ENCODE data around the gene PRRT3.

PRRT3 gene

DNA sequence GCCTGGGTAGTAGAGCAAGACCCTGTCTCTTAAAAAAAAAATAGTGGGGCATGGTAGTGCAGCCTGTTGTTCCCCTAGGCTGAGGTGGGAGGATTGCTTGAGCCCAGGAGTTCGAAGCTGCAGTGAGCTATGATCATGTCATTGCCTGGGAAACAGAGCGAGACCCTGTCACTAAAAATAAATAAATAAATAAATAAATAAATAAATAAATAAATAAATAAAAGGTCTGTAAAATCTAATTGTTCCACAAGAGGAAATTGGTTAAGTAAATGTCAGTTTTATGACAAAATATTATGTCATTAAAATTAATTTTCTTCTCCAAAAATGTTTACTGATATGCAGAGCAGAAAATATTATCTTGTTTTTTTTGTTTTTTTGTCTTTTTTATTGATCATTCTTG lies 13.2 kb downstream of the PRRT3 start:
- Histone ChIP-seq H3K9me3 (ENCODE audit: insufficient read depth, low read length) (no peaks in the 10 kb centered on the region), H3K27me3 (ENCODE audit: low read depth, low read length) (no peaks in the 10 kb centered on the region), H3K36me3 (replicated peaks; ENCODE audit: low read depth, low read length) (peaks cover 4% of the 10 kb centered on the region), H3K4me2 (ENCODE audit: low read length) (no peak overlapping the region), H3K79me2 (ENCODE audit: low read length) (peaks cover 11% of the 10 kb centered on the region), H2AFZ (ENCODE audit: low read depth, low read length) (no peak overlapping the region), H4K20me1 (ENCODE audit: insufficient read depth, low read length) (no peaks in the 10 kb centered on the region), H3K4me1 (ENCODE audit: low read length) (peaks cover 10% of the 10 kb centered on the region), H3K4me3 (ENCODE audit: low read length) (no peak overlapping the region), H3K27ac (ENCODE audit: low read length) (no peak overlapping the region), H3K9ac (ENCODE audit: low read length) (no peak overlapping the region)
- no peak for TF ChIP-seq EZH2phosphoT487 (IDR thresholded peaks at IDR 0.05; ENCODE audit: low read depth)
- TF ChIP-seq, protein P1, sequence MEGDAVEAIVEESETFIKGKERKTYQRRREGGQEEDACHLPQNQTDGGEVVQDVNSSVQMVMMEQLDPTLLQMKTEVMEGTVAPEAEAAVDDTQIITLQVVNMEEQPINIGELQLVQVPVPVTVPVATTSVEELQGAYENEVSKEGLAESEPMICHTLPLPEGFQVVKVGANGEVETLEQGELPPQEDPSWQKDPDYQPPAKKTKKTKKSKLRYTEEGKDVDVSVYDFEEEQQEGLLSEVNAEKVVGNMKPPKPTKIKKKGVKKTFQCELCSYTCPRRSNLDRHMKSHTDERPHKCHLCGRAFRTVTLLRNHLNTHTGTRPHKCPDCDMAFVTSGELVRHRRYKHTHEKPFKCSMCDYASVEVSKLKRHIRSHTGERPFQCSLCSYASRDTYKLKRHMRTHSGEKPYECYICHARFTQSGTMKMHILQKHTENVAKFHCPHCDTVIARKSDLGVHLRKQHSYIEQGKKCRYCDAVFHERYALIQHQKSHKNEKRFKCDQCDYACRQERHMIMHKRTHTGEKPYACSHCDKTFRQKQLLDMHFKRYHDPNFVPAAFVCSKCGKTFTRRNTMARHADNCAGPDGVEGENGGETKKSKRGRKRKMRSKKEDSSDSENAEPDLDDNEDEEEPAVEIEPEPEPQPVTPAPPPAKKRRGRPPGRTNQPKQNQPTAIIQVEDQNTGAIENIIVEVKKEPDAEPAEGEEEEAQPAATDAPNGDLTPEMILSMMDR (IDR thresholded peaks at IDR 0.05; ENCODE audit: low read depth, low read length) = no peak

DNA sequence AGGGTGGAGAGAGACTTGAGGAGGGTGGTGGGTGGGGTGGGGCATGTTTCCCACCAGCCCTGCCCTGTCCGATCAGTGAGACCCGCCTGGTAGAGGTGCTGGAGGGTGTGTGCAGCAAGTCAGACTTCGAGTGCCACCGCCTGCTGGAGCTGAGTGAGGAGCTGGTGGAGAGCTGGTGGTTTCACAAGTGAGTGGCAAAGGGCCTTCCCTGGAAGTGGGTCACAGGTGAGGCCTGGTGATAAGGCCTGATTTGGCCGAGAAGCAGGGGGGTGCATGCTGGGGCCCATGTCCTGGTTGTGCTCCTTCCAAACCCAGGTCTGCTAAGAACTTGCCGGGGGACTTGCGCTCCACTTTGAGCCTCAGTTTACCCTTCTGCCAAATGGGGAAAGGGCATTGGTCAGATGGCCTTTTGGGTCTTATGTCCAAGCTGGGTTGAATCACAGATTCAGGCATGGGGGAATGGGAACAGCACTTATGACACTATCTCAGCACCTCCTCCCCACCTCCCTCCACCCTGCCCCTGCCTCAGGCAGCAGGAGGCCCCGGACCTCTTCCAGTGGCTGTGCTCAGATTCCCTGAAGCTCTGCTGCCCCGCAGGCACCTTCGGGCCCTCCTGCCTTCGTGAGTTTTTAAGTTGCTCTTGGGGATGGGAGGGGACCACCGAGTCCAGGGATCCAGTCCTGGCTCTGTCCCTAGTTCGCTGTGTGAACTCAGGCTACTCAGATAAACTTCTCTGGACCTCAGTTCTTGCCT lies 14.5 kb downstream of the PRRT3 start:
- no peak overlapping the region for H3K27ac ChIP-seq (ENCODE audit: low read length)
- H3K9ac ChIP-seq (ENCODE audit: low read length) = no peak overlapping the region
- H3K79me2 ChIP-seq (ENCODE audit: low read length) = peaks cover 11% of the 10 kb centered on the region
- peaks cover 10% of the 10 kb centered on the region for H3K4me1 ChIP-seq (ENCODE audit: low read length)
- no peak overlapping the region for H3K4me2 ChIP-seq (ENCODE audit: low read length)
- H3K27me3 ChIP-seq (ENCODE audit: low read depth, low read length) = no peaks in the 10 kb centered on the region
- H4K20me1 ChIP-seq (ENCODE audit: insufficient read depth, low read length) = no peaks in the 10 kb centered on the region
- no peak for TF ChIP-seq EZH2phosphoT487 (IDR thresholded peaks at IDR 0.05; ENCODE audit: low read depth)
- TF ChIP-seq, protein P1 (IDR thresholded peaks at IDR 0.05; ENCODE audit: low read depth, low read length) = no peak
- H3K4me3 ChIP-seq (ENCODE audit: low read length) = no peak overlapping the region
- H3K36me3 ChIP-seq (replicated peaks; ENCODE audit: low read depth, low read length) = peaks cover 4% of the 10 kb centered on the region
- no peak overlapping the region for H2AFZ ChIP-seq (ENCODE audit: low read depth, low read length)
- H3K9me3 ChIP-seq (ENCODE audit: insufficient read depth, low read length) = no peaks in the 10 kb centered on the region

DNA sequence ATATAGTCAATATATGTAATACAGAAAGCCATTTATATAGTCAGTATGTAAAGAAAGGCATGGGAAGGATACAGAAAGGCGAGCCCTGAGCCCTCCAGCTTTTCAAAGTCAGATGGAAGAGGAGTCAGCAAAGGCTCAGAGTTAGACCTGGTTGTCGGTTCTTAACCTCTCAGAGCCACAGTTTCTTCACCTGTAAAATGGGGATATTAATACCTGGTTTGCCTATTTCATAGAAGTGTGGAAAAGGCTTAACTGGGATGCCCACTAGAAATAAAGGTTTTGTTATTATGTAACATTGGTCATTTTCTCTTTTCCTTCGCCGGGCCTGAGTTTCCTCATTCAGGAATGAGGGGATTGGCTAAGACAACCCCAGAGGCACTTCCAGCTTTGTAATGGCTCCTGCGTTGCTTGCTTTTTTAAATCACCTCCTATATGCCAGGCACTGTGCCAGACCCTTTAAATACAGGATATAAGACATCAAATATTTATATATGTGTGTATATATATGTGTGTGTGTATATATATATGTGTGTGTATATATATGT lies 16.2 kb downstream of the PRRT3 start:
- Histone ChIP-seq H3K4me2 (ENCODE audit: low read length) (no peak overlapping the region), H3K9ac (ENCODE audit: low read length) (no peak overlapping the region), H3K27ac (ENCODE audit: low read length) (no peak overlapping the region), H3K27me3 (ENCODE audit: low read depth, low read length) (no peaks in the 10 kb centered on the region), H4K20me1 (ENCODE audit: insufficient read depth, low read length) (no peaks in the 10 kb centered on the region), H3K4me3 (ENCODE audit: low read length) (no peak overlapping the region), H3K4me1 (ENCODE audit: low read length) (peaks cover 12% of the 10 kb centered on the region), H3K9me3 (ENCODE audit: insufficient read depth, low read length) (no peaks in the 10 kb centered on the region), H3K79me2 (ENCODE audit: low read length) (peaks cover 11% of the 10 kb centered on the region), H3K36me3 (replicated peaks; ENCODE audit: low read depth, low read length) (peaks cover 4% of the 10 kb centered on the region), H2AFZ (ENCODE audit: low read depth, low read length) (no peak overlapping the region)
- TF ChIP-seq, protein P1 (IDR thresholded peaks at IDR 0.05; ENCODE audit: low read depth, low read length) = no peak
- TF ChIP-seq EZH2phosphoT487 (IDR thresholded peaks at IDR 0.05; ENCODE audit: low read depth) = no peak

DNA sequence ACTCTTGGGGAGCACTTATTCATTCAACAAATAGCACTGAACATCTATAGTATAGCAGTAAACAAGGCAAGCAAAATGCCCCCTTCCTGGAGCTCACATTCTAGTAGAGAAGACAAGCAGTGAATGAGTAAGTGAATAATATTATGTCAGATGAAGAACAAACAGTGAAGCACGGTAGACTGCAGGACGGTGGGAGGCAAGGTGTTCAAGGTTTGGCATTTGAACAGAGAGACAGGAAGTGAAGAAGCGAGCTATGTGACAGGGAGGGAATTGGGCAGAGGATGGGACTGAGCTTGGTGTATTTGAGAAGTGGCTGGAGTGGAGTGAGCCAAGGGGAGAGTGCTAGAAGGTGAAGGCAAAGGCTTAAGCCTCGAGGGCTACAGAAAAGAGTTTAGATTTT lies 17.2 kb downstream of the PRRT3 start:
- peaks cover 12% of the 10 kb centered on the region for H3K4me1 ChIP-seq (ENCODE audit: low read length)
- no peaks in the 10 kb centered on the region for H4K20me1 ChIP-seq (ENCODE audit: insufficient read depth, low read length)
- H3K27me3 ChIP-seq (ENCODE audit: low read depth, low read length) = no peaks in the 10 kb centered on the region
- no peak overlapping the region for H2AFZ ChIP-seq (ENCODE audit: low read depth, low read length)
- peaks cover 11% of the 10 kb centered on the region for H3K79me2 ChIP-seq (ENCODE audit: low read length)
- TF ChIP-seq, protein P1 (IDR thresholded peaks at IDR 0.05; ENCODE audit: low read depth, low read length) = no peak
- no peak for TF ChIP-seq EZH2phosphoT487 (IDR thresholded peaks at IDR 0.05; ENCODE audit: low read depth)
- no peak overlapping the region for H3K27ac ChIP-seq (ENCODE audit: low read length)
- H3K4me2 ChIP-seq (ENCODE audit: low read length) = peak overlapping the region; percentile 96
- H3K4me3 ChIP-seq (ENCODE audit: low read length) = peak overlapping the region; percentile 92
- peaks cover 4% of the 10 kb centered on the region for H3K36me3 ChIP-seq (replicated peaks; ENCODE audit: low read depth, low read length)
- H3K9ac ChIP-seq (ENCODE audit: low read length) = no peak overlapping the region
- no peaks in the 10 kb centered on the region for H3K9me3 ChIP-seq (ENCODE audit: insufficient read depth, low read length)
